Fibroblast of lung (primary cell): ENCODE results near the gene ITGA8.

Experiments
- CTCF ChIP-seq, 2 donors: IDR thresholded peaks in 1 of 2; conservative IDR thresholded peaks in 1 of 2; 1 replicate in 1 of 2; 2 replicates in 1 of 2; pipeline ENCODE4 v1.5.1; 2011 to 2012; ENCODE audit warnings: low read length in 2 of 2, control low read depth in 1 of 2, inconsistent platforms in 1 of 2, low read depth in 1 of 2, mild to moderate bottlenecking in 1 of 2
- EZH2 ChIP-seq: IDR thresholded peaks from 2 replicates; pipeline ENCODE4 v1.5.1; 2012; ENCODE audit warnings: low read length, control low read depth, mild to moderate bottlenecking; ENCODE audit errors: missing control alignments

- TF ChIP-seq CTCF (conservative IDR thresholded peaks at IDR 0.05 in 1 of 2, IDR thresholded peaks at IDR 0.05 in 1 of 2; ENCODE audit: low read depth in 1 of 2, low read length in 2 of 2) (no peak), EZH2 (no peak)
These were observed 130.8 kb downstream of the ITGA8 start for GRCh38 chr10:15588635-15589508.
